Muscle layer of colon (tissue), 2 donors: ENCODE data around the gene ERMN.

Source experiments
- H3K27ac ChIP-seq: one replicate; pipeline ENCODE4 v1.7.0; 2013; ENCODE audit warnings: low read depth, mild to moderate bottlenecking, low read length, moderate library complexity
- H3K27me3 ChIP-seq, 2 donors: one replicate each; pipeline ENCODE4 v1.7.0; 2013; ENCODE audit warnings: low read length in 2 of 2, mild to moderate bottlenecking in 2 of 2; ENCODE audit not compliant: insufficient read depth in 2 of 2, control insufficient read depth in 1 of 2
- H3K36me3 ChIP-seq: one replicate; pipeline ENCODE4 v1.7.0; 2013; ENCODE audit warnings: mild to moderate bottlenecking, low read length; ENCODE audit not compliant: insufficient read depth
- H3K4me1 ChIP-seq: one replicate; pipeline ENCODE4 v1.7.0; 2013; ENCODE audit warnings: mild to moderate bottlenecking, low read length; ENCODE audit not compliant: insufficient read depth
- H3K4me3 ChIP-seq, 2 donors: one replicate each; pipeline ENCODE4 v1.7.0; 2013; ENCODE audit warnings: low read length in 2 of 2, low read depth in 1 of 2, mild to moderate bottlenecking in 1 of 2, moderate library complexity in 1 of 2
- H3K9ac ChIP-seq: one replicate; pipeline ENCODE4 v1.7.0; 2013; ENCODE audit warnings: low read length
- H3K9me3 ChIP-seq: one replicate; pipeline ENCODE4 v1.7.0; 2013; ENCODE audit warnings: mild to moderate bottlenecking, low read length
- donor health status: abdominal sarcoma.
- donor health status: Adenocarcinoma of cecum.

The ERMN gene

GRCh38 chr2:157309878-157310277, 15.7 kb downstream of the ERMN start:
- H3K4me1 ChIP-seq, result no peaks in the 10 kb centered on the region
- no peak overlapping the region for H3K9ac ChIP-seq
- H3K4me3 ChIP-seq, result no peak overlapping the region
- H3K27me3 ChIP-seq, result no peaks in the 10 kb centered on the region
- no peaks in the 10 kb centered on the region for H3K9me3 ChIP-seq
- no peaks in the 10 kb centered on the region for H3K36me3 ChIP-seq
- H3K27ac ChIP-seq, result no peak overlapping the region

- no peak overlapping the region for H3K4me3 ChIP-seq
These were observed 18.6 kb downstream of the ERMN start for GRCh38 chr2:157307021-157307420.

GRCh38 chr2:157305723-157306110, 19.9 kb downstream of the ERMN start:
- H3K9ac ChIP-seq, result no peak overlapping the region

More at GRCh38 chr2:157307021-157307420, 18.6 kb downstream of the ERMN start:
- no peaks in the 10 kb centered on the region for H3K36me3 ChIP-seq
- H3K4me1 ChIP-seq, result no peaks in the 10 kb centered on the region
- H3K27me3 ChIP-seq, result no peaks in the 10 kb centered on the region
- H3K27ac ChIP-seq, result no peak overlapping the region
- no peaks in the 10 kb centered on the region for H3K9me3 ChIP-seq
- H3K9ac ChIP-seq, result no peak overlapping the region

GRCh38 chr2:157304811-157305722, 20.6 kb downstream of the ERMN start:
- Histone ChIP-seq H3K36me3 (no peaks in the 10 kb centered on the region), H3K4me3 (no peak overlapping the region), H3K9ac (no peak overlapping the region), H3K27ac (no peak overlapping the region), H3K4me1 (no peaks in the 10 kb centered on the region), H3K9me3 (no peaks in the 10 kb centered on the region), H3K27me3 (no peaks in the 10 kb centered on the region)

More at GRCh38 chr2:157305723-157306110, 19.9 kb downstream of the ERMN start:
- H3K4me1 ChIP-seq, result no peaks in the 10 kb centered on the region
- H3K27ac ChIP-seq, result no peak overlapping the region
- H3K9me3 ChIP-seq, result no peaks in the 10 kb centered on the region
- no peaks in the 10 kb centered on the region for H3K27me3 ChIP-seq
- no peaks in the 10 kb centered on the region for H3K36me3 ChIP-seq
- no peak overlapping the region for H3K4me3 ChIP-seq

DNA sequence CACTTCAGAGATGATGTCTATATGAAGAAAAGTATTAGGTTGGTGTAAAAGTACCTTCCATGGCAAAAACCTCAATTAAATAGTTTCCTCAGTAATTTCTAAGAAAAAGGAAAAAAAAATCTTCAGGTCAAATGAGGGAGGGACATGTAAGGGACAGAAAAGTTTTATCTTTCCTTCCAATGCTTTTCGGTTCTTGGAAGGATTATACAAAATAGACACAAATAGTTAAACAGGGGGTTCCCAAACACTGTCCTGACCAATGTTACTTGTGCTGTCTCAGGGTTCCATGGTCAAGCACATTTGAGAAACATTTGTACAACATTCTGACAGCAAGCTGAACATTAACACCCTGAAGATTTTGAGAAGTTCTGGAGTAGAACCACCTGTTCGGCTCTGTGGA, 22.0 kb downstream of the ERMN start:
- no peaks in the 10 kb centered on the region for H3K27me3 ChIP-seq
- no peak overlapping the region for H3K27ac ChIP-seq
- H3K4me1 ChIP-seq, result no peaks in the 10 kb centered on the region
- no peak overlapping the region for H3K4me3 ChIP-seq
- H3K36me3 ChIP-seq, result no peaks in the 10 kb centered on the region
- no peaks in the 10 kb centered on the region for H3K9me3 ChIP-seq
- no peak overlapping the region for H3K9ac ChIP-seq

- Histone ChIP-seq H3K36me3 (no peaks in the 10 kb centered on the region), H3K9ac (no peak overlapping the region), H3K4me1 (no peaks in the 10 kb centered on the region), H3K9me3 (no peaks in the 10 kb centered on the region), H3K27me3 (no peaks in the 10 kb centered on the region), H3K27ac (no peak overlapping the region), H3K4me3 (no peak overlapping the region)
These were observed 23.0 kb downstream of the ERMN start for GRCh38 chr2:157302492-157303099.

- no peaks in the 10 kb centered on the region for H3K36me3 ChIP-seq
- no peak overlapping the region for H3K4me3 ChIP-seq
- no peaks in the 10 kb centered on the region for H3K27me3 ChIP-seq
- no peak overlapping the region for H3K9ac ChIP-seq
- H3K27ac ChIP-seq, result no peak overlapping the region
- H3K4me1 ChIP-seq, result no peaks in the 10 kb centered on the region
- H3K9me3 ChIP-seq, result no peaks in the 10 kb centered on the region
These were observed 24.3 kb downstream of the ERMN start for GRCh38 chr2:157301307-157301706.

- Histone ChIP-seq H3K9ac (no peak overlapping the region), H3K4me1 (no peaks in the 10 kb centered on the region), H3K27ac (no peak overlapping the region), H3K36me3 (no peaks in the 10 kb centered on the region), H3K4me3 (no peak overlapping the region), H3K9me3 (no peaks in the 10 kb centered on the region), H3K27me3 (no peaks in the 10 kb centered on the region)
These were observed 28.7 kb downstream of the ERMN start for GRCh38 chr2:157296958-157297357.

DNA sequence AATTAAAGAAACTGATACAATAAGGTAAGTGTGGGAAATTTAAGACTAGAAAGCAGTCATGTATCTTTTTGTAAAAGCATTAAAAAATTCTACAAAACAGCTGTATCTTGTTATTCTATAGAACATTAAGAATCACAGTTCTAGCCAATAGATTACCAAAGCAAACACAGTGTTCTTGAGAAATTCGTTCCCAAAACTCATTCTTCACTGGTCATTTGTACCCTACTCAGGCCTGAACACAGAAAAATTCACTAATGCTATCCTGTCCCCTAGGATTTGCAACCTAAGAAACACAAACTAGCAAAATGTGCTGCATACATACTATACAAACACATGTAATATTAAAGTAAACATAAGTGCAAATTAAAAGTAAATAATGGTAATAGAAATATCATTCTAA, 29.1 kb downstream of the ERMN start:
- Histone ChIP-seq H3K27me3 (no peaks in the 10 kb centered on the region), H3K9me3 (no peaks in the 10 kb centered on the region), H3K27ac (no peak overlapping the region), H3K4me3 (no peak overlapping the region), H3K36me3 (no peaks in the 10 kb centered on the region), H3K4me1 (no peaks in the 10 kb centered on the region), H3K9ac (no peak overlapping the region)

- Histone ChIP-seq H3K4me1 (no peaks in the 10 kb centered on the region), H3K36me3 (no peaks in the 10 kb centered on the region), H3K9me3 (no peaks in the 10 kb centered on the region), H3K9ac (no peak overlapping the region), H3K4me3 (no peak overlapping the region), H3K27me3 (no peaks in the 10 kb centered on the region), H3K27ac (no peak overlapping the region)
These were observed 32.8 kb downstream of the ERMN start for GRCh38 chr2:157292853-157293252.

DNA sequence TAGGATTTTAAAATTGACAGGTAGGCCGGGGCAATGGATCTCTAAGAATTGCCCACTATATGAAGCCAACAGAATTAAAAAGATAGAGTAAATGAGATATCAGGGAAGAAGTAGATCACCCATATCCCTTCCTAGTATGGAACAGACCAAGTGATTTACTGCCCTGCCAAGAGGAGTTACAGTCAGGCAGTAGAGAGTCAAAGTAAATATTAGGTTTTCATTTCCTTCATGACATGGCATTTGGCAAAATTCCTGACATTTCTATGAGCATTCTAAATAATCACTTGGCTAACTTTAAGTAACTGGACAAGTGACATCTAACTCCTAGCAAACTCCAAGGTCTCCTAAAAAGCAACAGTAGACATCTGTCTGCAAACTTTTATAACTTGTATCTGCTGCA, 34.6 kb downstream of the ERMN start:
- no peak overlapping the region for H3K9ac ChIP-seq
- H3K4me3 ChIP-seq, result no peak overlapping the region
- no peaks in the 10 kb centered on the region for H3K4me1 ChIP-seq
- no peaks in the 10 kb centered on the region for H3K9me3 ChIP-seq
- no peaks in the 10 kb centered on the region for H3K36me3 ChIP-seq
- no peaks in the 10 kb centered on the region for H3K27me3 ChIP-seq
- no peak overlapping the region for H3K27ac ChIP-seq
